SKM-1 treated with dmso at 0.1 percent for 144 hours (cell line): ENCODE results near the gene TMEM131L.

Experiments
- DNase-seq: peaks from one replicate; lab custom pipeline; 2025; ENCODE audit not compliant: unreplicated experiment; lab: John Stamatoyannopoulos, UW

TMEM131L gene

DNA sequence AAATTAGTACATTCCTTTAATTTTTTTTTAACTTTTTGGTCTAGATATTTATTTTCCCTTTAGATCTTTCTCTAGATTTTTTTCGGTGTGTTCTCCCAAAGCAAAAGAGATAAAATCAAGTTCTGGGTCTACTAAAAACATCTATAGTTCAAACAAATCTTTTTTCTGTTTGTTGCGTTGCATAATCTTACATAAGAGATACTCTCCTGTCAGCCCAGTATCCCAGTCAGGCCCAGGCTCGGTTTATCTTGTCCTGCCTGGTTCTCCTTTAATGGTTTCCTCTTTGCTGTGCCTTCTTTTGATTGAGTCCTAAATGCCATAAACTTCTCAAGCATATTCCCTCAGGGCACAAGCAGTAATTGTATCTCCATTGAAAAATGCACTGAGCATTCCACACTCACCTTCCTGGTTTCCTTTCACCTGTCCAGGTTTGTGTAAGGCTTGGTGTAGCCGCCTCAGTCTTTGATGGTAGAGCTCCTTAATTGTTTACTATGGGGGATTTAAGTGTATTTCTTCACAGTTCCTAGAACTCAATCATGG is 104.9 kb downstream of the TMEM131L start:
- no peak for DNase-seq

DNA sequence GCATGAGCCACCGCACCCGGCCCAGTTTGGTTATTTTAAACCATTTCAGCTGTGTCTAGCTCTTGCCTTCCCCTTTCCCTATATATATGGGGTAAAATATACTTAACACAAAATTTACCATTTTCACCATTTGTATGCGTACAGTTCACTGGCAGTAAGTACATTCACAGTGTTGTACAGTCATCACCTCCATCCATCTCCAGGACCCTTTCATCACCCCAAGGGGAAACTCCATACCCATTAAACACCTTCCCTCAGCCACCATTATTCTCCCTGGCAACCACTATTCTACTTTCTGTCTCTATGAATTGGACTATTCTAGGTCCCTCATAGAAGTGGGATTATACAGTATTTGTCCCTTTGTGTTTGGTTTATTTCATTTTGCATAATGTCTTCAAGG is 106.4 kb downstream of the TMEM131L start:
- no peak for DNase-seq

DNA sequence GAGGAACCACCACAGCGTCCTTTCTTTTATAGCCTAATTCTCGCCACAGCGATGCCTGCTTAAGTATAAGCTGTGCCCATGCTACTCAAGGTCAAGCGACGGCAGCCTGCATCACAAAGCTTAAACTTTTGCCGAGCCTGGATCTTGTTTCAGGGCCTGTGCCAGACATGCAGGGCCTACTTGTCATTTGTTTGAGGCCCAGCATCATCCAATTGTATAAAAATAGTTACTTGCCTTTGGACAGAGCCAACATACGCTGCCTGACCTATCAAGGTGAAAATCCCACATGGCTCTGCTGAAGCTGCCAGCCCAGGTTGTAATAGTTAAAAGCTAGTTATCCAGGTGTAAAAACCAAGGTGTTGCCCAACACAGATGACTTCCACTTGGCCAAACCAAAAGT is 107.1 kb downstream of the TMEM131L start:
- DNase-seq: no peak

DNA sequence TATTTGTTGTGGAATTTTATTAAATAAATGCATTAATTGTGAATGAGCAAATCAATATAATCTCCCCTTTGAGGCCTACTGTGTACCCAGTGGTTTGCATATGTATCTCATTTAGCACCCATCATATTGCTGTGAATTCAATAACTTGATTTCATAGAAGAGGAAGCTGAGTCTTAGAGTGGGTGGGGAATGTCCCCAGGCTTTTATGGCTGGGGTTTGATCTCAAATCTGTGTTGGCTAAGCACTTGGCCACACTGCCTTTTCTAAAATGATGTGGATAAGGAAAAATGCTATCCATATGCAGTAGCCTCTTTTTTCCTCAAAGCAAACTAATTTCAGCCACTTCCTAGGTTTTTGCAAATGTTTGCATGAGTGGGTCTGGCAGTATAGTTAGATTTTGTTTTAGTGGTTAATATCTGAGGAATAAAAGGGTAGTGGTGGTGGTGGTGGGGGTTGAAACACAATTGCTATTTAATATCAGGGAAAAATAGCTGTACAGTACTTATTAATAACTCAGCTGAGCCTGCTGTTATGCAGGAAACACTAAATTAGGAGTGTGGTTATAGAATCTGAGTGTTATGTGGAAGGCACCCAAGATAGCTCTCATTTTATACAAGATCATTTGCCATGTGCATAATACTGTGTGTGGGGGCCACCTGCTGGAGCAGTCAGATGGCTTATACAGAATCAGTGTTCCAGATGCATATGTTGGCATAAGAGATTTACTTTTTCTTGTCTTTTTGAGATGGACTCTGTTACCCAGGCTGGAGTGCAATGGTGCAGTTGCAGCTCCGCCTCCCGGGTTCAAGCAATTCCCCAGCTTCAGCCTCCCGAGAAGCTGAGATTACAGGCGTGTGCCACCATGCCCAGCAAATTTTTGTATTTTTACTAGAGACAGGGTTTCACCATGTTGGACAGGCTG is 108.0 kb downstream of the TMEM131L start:
- no peak for DNase-seq

DNA sequence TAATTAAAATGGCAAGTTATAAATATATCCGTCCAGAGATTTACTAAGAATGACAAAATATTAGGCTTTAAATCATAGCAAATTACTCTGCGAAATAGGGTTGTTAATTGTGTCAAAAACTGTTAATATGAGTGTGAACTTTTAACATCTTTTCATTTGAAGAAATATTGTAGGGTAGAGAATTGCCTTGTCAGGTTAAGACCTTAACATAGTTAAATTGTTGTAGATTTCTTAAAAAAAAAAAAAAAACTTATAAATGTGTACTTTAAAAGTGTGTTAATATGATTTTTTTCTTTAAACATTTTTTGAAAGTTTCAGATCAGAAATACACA is 110.2 kb downstream of the TMEM131L start:
- no peak for DNase-seq

DNA sequence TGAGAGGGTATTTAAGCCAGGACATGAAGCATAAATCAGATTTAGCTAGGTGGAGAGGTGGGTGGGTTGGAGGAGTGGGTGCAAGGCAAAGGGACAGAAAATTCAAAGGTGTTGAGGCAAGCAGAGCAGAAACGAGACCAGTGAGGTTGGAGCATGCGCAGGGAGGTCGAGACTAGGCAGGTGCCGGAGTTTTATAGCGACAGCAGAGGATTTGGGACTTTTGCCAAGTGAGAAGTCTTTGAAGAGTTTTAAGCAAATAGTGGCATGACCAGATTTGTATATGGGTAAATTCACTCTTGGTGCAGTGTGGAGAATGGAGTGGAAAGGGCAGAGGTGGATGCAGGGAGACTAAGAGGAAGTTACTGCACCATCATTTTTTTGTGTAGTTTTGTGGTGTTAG is 110.9 kb downstream of the TMEM131L start:
- DNase-seq: no peak

DNA sequence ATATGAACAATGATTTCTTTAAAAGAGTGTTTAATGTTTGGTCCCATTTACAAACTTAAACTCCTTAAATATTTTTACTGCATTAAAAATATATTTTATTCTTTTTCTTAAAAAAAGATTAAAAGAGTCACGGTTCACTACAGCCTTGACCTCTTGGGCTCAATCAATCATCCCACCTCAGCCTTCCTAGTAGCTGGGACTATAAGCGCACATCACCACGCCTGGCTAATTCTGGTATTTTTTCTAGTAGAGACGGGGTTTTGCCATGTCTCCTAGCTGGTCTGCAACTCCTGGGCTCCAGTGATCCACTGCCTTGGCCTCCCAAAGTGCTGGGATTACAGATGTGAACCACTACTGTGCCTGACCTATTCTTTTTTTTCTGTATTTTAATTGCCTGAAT is 113.2 kb downstream of the TMEM131L start:
- DNase-seq: no peak

DNA sequence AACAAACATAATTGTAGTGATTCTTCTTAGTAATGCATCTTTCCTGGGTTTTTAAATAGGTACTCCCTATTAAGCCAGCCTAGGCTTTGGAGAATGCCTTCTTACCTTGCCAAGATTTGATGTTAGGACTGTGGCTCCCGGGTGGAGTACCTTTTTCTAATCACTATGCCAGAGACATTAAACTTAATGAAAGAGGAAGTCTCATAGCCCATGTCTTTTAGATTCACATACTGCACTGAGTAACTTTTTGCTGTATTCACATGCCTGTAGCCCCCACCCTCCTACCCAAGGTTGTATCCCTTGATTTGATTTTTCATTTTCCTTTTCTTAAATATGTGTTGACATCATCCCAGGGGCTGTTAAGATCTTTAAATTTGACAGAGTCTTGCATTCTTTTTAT is 113.7 kb downstream of the TMEM131L start:
- no peak for DNase-seq

DNA sequence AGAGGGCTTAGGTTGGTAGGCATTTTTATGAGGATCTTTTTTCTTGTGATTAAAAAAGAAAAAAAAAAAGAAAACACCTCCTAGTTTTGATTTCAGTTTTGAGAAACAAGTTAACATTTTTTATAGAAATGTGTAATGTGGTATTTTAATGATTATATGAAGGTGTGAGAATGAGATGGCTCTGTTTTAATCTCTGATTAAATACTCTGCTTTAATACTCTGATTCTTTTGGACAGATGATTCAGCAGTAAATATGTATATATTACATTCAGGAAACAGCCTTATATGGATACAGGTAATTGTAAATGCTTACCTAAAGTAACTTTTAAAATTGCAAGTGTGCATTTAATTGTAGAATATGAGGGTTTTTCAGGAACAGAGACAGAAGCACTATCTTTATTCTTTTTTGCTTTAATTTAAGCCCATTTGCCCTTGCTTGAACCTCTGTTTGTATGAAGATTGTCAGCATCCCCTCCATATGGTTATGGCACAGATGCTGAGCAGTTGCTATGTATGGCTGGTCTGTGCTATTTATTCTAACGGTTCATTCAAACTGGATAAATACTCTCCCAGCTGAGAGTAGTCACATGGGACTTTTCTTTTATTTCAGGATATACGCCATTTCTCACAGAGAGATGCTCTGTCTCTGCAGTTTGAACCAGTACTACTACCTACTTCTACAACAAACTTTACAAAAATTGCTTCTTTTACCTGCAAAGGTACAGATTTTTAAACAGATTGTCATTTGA is 117.0 kb downstream of the TMEM131L start:
- DNase-seq: no peak

DNA sequence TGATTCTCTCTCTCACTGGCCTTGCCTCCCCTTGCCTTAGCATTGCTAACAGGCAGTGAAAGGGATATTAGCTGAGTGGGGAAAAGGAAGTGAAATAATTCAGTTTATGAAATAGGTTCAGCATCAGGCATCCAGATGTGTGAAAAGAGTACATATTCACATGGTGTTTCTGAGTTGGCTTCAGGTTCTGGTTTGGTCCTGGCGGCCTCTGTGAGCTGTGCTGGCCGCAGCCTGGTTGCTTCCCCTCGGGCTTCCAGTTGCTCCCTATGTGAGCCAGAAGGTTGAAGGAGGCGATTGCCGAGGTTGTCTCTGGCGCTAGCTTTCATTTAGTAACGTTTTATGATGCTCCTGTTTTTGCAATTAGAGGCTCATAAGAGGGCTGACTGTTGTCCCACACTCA is 118.9 kb downstream of the TMEM131L start:
- DNase-seq: no peak

DNA sequence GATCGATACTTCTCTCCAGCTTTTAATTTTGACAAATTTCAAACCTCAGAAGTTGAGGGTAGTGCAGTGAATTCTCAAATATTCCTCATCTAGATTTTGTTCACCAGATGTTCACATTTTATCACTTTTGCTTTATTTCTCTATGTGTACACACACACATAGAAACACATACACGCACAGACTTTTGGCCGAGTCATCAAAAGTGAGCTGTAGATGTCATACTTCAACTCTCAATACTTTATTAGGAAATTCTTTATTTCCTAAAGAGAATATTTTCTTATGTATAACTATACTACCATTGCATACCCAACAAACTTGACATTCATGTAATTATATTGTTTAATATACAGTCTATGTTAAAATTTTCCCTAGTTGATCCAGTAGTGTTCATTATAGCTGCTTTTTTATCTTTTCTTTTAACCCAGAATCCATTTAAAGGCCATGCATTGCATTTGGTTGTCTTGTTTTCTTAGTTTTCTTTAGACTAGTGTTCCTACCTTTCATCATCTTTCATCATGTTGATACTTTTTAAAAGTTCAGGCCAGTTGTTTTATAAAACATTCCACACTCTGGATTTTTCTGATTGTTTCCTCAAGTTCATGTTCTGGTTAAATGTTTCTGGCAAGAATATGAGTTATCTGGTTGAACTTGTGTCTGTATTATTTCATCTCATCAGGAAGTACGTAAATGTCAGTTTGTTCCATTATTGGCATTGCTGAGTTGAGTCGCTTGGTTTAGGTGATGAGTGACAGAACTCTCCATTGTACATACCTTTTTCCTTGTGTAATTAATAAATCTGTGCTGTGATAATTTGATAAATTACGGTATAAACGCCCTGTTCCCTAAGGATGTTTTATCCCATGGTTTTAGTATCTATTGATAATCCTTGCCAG is 123.8 kb downstream of the TMEM131L start:
- DNase-seq: no peak

DNA sequence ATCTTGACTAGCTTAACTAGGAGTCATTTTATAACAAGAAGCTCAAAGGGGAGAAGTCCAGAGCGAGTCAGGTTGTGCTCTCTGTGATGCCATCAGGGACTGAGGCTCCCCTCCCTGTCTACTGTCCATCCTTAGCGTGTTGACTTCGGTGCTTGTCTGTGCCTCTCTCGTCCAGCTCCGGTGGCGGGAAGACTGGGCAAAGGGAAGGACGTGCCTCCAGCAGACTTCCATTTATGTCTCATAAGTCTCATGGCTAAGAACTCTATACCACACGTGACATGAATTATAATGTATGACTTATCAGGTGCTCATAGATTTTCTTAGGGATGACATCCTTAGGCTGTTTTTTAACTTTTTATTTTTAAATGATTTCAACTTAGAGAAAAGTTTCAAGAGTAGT is 125.3 kb downstream of the TMEM131L start:
- no peak for DNase-seq

DNA sequence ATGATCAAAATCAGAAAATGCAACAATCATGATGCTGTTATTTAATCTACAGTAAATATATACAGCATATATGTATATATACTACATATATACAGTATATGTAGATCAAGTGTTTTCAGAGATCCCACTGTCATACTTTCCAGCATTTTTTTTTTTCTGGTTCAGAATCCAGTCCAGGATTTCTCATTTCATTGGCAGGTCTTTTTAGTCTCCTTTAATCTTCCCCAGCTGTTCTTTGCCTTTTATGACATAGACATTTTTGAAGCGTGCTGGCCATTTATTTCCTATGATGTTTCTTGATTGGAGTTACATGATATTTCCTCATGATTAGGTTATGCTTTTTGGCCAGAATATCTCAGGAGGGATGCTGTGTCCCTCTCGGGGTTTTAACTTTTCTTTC is 125.9 kb downstream of the TMEM131L start:
- no peak for DNase-seq

DNA sequence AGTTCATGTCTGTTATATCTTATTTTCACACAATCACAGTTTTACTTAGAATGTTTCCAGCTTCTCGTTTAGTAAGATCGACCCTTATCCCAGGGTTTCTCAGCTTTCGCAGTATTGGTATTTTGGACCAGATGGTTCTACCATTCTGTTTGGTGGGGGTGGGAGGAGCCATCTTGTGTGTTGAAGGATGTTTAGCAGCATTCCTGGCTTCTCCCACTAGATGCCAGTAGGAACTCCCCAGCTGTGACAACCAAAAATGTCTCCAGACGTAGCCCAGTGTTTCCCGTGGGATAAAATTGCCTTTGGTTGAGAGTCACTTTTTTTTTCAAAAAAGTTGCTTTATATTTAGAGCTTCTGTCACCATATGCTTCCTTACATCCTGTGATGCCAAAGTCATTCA is 127.0 kb downstream of the TMEM131L start:
- no peak for DNase-seq

DNA sequence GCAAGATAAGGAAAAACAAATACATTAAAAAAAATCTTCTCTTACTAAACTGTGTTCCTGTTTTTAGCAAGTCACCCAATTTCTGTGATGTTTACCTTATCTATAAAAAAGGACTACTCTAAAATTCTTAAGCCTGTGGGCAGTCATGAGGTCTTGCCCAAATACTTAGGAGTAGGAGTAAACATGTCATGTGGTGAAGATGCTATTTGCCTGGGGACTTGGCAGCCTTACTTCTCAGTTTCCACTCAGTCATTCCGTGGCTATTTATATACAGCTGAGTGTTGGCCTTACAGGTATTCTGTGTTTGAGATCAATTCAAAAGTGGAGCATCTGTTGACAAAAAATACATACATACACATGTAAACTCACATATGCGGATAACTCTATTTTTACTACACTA is 128.1 kb downstream of the TMEM131L start:
- DNase-seq: no peak

DNA sequence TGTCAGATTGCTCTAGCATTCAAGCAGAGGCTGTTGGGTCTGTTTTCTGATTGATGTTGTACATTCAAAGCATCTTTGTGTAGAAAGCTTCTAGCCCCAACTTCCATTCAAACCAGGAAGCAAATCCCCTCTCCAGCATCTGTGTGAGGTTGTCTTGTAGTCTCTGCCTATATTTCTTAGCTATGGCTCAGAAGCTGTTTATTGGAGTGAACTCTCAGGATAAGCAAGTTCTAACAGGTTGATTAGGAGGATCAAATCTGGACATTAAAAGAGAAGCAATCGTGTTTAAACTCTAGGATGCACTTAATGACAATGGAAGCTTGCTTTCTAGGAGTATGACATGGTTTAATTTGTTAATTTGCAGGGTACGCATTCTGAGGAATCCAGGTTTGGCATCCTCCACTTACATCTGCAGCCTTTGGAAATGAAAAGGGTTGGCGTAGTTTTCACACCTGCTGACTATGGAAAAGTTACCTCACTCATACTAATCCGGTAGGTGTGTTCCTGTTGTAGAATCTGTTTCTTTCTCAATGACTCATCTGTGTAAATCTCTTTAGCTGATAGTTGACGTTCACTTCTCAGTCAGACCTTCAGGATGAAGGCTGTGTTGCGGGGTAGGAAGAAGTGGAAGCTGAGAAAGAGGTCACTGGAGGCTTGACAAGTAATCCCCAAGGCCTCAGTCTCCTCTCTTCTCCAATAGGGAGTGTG is 129.9 kb downstream of the TMEM131L start:
- no peak for DNase-seq

DNA sequence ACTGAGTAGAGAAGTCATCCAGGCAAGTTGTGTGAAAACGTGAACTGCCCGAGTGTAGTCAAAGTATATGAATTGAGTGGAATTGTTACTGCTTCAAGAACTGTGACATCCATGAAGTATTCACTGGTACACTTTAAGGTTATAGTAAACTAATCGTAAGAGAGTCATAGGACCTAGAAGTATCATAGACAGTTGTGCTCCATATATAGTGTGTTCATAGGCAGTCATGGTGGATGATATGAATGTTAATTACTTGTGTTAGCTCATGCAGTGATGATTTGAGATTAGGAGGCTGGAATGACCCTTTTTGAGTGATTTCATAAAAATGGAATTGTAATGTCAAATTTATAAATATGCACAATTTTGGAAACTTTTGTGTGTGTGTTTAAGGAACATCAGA is 136.6 kb downstream of the TMEM131L start:
- no peak for DNase-seq

DNA sequence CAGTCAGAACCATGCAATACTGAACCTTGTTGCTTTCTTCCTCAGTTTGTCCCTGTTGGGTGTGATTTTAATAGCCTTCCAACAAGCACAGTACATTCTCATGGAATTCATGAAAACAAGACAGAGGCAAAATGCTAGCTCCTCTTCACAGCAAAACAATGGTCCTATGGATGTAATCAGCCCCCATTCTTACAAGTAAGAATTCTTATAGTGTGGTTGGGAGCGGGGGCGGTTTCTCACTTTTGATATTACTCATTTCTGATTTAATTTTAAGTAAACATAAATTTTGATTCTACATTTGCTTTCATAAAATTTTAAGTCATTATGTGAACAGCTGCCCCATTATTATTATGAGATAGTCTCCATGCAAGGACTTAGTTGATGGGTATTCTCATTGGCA is 137.1 kb downstream of the TMEM131L start:
- DNase-seq: no peak

DNA sequence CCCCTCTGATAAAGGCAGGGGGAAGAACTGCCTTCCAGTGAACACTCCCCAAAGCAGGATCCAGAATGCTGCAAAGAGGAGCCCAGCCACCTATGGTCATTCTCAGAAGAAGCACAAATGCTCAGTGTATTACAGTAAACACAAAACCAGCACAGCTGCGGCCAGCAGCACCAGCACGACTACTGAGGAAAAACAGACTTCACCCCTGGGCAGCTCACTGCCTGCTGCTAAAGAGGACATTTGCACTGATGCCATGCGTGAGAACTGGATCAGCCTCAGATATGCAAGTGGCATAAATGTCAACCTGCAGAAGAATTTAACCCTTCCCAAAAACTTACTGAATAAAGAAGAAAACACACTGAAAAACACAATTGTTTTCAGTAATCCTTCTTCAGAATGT is 137.7 kb downstream of the TMEM131L start:
- DNase-seq: no peak

DNA sequence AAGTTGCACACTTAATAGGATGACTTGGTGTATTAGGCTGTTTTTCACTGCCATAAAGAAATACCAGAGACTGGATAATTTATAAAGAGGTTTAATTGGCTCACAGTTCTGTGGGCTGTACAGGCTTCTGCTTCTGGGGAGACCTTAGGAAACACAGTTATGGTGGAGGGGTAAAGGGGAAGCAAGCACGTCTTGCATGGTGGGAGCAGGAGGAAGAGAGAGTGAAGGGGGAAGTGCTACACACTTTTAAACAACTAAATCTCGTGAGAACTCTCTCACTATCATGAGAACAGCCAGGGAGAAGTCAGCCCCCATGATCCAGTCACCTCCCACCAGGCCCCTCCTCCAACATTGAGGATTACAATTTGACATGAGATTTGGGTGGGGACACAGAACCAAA is 142.9 kb downstream of the TMEM131L start:
- peak; percentile 43 for DNase-seq
